HEK293T (cell line): ENCODE measurements around the gene SLC6A1.

Experiments
- ARNT ChIP-seq: fragments of 450-650 bp; IDR thresholded peaks from 2 replicates; pipeline ENCODE4 v1.6.1; 2017; ENCODE audit warnings: mild to moderate bottlenecking
- CTBP1 ChIP-seq: fragments of 450-650 bp; IDR thresholded peaks from 2 replicates; pipeline ENCODE4 v1.6.1; 2016; ENCODE audit warnings: borderline replicate concordance
- ELF4 ChIP-seq: fragments of 450-650 bp; IDR thresholded peaks from 2 replicates; pipeline ENCODE4 v1.6.1; 2017; ENCODE audit warnings: antibody characterized with exemption
- FOXA1 ChIP-seq: fragments of 450-650 bp; IDR thresholded peaks from 2 replicates; pipeline ENCODE4 v1.6.1; 2016; ENCODE audit warnings: mild to moderate bottlenecking
- FOXK2 ChIP-seq: fragments of 450-650 bp; IDR thresholded peaks from 2 replicates; pipeline ENCODE4 v1.6.1; 2016; ENCODE audit warnings: mild to moderate bottlenecking
- NFRKB ChIP-seq: fragments of 450-650 bp; IDR thresholded peaks from 2 replicates; pipeline ENCODE4 v1.6.1; 2016; ENCODE audit warnings: mild to moderate bottlenecking, moderate library complexity
- SUZ12 ChIP-seq: fragments of 450-650 bp; IDR thresholded peaks from 2 replicates; pipeline ENCODE4 v1.6.1; 2016; ENCODE audit warnings: mild to moderate bottlenecking
- ZNF384 ChIP-seq: fragments of 450-650 bp; IDR thresholded peaks from 2 replicates; pipeline ENCODE4 v1.6.1; 2016

DNA sequence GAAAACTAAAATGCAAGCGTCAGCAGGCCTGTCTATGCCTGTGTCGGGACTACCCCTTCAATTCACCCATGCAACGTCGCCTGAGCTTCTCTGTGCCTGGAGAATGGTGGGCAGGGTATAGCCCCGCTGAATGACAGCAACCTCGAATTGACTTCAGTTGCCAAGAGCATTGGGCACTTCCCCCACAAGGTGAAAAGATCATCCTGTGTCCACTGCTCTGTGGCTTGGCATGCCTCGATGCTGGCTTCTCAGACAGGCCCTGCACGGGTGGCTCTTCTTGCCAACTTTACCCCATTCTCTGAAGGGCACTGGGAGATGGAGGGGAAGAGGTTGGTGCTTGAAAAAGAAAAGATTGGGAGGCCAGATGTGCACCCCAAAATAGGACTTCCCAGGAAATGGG is 3.3 kb downstream of the SLC6A1 start:
- no peak for TF ChIP-seq FOXA1
- TF ChIP-seq SUZ12, result no peak
- no peak for TF ChIP-seq ARNT
- no peak for TF ChIP-seq CTBP1
- no peak for TF ChIP-seq FOXK2
- no peak for TF ChIP-seq ELF4
- TF ChIP-seq NFRKB, result no peak
- TF ChIP-seq ZNF384, result no peak
